Stimulated activated CD8-positive, alpha-beta memory T cell treated with anti-CD3 and anti-CD28 coated beads, Interleukin-4, amount 100 ng/mL, for 1 hour (primary cell): Measurements from ENCODE around the gene SPOCD1.

ENCODE experiments used
- DNase-seq, 2 donors: peaks; one replicate each; pipeline ENCODE4 v3.0.0-alpha.2; 2020; ENCODE audit warnings: low read depth in 2 of 2, low spot score in 1 of 2

Gene SPOCD1

DNA sequence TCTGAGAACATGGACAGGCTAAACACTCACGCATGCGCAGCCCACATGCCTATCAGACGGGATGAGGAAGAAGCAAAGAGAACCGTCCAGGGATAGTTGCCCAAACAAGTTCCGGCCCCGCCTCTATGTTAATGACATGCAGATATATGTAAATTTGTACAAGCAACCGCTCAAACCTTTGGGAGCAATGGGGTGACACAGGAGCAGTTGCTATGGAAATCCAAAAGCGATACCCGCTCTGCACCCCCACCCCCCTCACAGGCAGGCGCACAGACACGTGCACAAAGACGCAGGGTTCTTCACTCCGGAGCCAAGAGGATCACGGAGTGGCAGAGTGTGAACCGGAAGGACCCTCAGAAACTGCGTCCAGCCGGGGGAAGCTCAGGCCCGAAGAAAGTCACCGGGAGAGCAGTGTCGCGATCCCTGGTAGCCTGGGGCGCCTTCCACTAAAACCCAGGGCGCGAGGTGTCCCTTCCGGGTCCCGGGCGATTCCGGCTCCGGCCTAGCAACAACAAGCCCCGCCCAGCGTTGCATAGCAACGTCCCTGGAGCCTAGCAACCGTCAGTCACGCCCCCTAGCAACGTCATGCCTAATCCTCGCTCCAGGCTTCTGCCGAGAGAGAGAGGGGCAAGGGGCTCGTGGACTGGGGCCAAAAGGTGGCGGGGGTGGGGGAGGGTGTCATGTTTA is 27.5 kb downstream of the SPOCD1 start:
- DNase-seq = peak; percentile 74 to 82

- DNase-seq = no peak
Measured at GRCh38 chr1:31787786-31788137, 28.1 kb downstream of the SPOCD1 start.

DNA sequence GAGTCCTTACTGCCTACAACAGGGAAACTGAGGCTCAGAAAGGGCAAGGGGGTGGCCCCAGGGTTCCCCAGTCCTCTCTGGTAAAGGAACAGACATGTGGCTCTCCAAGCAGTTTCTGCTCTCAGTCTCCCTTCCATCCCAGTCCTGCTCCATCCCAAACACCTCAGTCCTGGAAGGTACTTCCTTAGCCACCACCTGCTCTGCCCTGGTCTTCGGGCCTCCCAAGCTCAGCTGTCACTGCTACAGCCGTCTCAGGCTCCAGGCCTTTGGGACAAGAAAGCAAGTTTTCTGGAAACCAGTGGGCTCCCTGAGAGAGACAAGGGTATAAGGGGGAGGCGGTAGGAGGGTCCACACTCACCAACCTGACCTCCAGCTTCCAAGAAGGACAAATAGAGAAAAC is 28.6 kb downstream of the SPOCD1 start:
- DNase-seq = no peak

DNA sequence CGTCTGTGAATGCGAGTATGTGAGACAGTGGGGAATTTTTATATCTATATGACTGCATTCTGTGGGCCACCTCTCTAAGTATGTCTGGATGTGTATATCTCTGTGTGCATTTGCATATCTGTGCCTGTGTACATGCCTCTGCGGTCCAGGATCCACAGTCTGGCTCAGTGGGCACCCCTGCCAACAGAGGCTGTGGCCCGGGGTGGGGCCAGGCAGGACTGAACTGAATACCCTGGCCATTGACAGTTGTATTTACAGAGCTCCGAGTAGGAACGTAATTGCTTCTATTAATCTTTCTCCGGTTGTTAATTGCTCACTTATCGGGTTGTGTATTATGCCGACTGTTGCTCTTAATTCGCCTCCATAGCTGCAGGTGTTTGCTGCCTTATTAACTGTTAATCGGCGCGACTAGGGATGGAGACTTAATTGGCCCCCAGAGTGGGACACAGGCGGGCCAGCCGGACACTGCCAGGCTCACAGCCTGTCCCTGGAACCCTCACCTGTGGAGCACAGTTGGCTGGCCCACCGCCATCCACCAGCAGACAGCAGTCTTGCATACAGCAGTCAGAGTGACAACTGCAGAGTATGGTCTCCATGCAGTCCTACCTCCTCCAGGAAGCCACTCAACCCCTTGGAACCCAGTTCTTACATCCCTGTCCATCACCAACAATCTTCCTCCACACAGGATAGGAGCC is 29.3 kb downstream of the SPOCD1 start:
- DNase-seq = no peak

DNA sequence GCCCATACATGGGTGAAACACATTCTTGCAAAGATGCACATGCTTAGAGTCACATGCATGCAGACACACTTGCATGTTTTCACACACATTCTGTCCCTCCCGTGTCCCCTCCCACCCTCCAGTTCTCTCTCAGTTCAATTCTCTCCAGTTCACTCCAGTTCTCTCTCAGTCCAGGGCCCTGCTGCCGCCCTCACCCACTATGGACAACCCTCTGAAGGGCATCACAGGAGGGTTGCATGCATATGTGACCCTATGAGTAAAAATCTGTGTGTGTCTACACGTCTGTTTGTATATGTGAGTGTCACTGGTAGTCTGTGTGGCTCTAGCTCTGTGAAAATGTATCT is 29.9 kb downstream of the SPOCD1 start:
- no peak for DNase-seq

DNA sequence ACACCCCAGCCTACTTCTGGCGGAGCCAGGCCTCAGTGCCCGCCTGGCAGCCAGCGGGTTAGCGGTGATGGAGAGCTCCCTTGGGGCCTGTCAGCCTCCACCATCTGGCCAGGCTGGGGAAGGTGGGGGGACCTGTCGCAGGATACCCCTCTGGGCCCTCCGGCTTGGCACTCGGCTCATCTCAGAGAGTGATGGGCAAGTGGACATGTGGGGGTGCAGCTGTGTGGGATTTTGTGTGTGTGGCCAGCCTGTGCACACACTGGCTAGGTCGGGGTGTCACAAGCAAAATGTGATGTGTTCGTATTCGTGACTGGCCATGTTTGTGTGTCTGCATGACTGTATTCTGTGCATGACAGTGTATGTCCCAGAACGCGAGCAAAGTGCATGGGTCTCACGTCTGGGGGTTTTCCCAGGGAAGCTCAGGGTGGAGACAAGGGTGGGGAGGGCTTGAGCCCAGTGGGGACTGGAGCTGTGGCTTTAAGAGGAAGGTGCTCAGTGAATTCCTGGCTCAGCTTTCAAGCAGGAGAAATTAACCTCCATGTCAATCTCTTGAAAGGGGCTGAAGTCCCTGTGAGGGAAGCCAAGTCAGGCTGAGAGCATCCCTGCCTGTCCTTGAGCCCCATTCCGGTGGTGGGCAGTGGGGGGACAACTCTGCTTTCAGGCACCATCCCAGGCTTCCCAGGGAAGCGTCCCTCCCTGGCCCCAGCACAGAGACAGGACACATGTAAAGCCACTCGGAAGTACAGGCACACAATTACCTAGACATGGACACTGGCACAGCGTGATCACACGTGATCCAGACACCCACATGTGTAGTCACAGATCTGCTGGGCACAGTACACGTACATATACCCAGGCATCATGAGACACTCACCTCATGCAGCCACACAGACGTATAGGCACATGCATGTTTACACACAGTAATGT is 30.5 kb downstream of the SPOCD1 start:
- no peak for DNase-seq

- no peak for DNase-seq
Measured at GRCh38 chr1:31784356-31785019, 31.3 kb downstream of the SPOCD1 start.

- DNase-seq = no peak
Measured at GRCh38 chr1:31783846-31784245, 32.0 kb downstream of the SPOCD1 start.

GRCh38 chr1:31782421-31783410 is 33.1 kb downstream of the SPOCD1 start:
- no peak for DNase-seq

GRCh38 chr1:31781756-31782371 is 34.0 kb downstream of the SPOCD1 start:
- no peak for DNase-seq

DNA sequence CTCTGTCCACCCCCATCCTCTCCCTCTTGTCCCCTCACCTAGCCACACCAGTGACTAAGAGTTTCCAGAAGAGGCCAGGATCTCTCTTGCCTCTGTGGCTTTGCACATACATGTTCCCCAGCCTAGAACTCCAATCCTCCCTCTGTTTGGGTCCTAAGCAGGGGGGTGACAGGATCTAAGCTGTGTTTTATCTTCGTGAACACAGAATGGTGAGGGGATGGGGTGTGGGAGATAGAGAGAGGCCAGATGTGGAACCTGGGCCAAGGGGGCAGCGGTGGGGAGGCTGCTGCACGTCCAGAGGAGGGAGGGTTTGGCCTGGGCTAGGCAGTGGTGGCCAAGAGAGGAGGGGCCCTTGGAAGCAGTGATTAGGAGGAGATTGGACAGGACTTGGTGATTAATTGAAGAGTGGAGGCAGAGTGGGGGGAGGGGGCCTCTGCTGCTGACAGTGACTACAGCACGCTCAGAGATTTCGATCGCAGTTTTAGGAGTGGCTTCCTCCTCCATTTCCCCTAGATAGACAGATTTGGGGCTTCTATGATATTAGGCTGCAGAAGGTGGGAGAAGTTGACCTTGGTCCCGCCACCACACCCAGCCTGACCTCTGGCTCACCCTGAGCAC is 34.6 kb downstream of the SPOCD1 start:
- DNase-seq = no peak

DNA sequence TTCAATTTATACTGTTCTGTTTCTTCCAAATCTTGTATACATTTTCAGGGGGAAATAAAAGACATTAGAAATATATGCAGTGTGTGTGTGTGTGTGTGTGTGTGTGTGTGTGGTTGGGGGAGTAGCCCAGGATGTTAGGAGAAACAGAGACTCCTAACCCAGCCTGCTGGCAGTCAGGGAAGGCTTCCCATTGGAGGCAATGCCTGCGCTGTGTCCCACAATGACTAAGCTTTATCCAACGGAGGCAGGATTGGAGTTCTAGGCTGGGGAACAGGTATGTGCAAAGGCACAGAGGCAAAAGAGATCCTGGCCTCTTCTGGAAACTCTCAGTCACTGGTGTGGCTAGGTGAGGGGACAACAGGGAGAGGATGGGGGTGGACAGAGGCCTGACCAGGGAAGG is 35.2 kb downstream of the SPOCD1 start:
- no peak for DNase-seq

DNA sequence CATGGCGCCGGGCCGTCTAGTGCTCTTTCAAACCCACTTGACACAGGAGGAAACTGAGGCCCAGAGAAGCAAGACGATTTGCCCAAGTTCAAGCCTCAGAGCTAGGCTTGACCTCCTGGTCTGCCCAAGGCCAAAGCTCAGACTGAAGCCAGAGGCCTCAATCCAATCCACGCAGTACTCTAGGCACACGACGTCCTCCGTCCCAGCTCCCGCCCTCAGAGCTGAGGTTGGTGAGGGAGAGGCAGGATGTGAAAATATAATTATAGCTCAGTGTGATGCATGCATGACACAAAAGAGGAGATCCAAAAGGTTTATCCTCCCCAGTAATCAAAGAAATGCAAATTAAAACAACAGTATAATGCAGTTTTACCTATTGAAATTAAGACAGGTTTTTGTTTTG is 36.1 kb downstream of the SPOCD1 start:
- no peak for DNase-seq

DNA sequence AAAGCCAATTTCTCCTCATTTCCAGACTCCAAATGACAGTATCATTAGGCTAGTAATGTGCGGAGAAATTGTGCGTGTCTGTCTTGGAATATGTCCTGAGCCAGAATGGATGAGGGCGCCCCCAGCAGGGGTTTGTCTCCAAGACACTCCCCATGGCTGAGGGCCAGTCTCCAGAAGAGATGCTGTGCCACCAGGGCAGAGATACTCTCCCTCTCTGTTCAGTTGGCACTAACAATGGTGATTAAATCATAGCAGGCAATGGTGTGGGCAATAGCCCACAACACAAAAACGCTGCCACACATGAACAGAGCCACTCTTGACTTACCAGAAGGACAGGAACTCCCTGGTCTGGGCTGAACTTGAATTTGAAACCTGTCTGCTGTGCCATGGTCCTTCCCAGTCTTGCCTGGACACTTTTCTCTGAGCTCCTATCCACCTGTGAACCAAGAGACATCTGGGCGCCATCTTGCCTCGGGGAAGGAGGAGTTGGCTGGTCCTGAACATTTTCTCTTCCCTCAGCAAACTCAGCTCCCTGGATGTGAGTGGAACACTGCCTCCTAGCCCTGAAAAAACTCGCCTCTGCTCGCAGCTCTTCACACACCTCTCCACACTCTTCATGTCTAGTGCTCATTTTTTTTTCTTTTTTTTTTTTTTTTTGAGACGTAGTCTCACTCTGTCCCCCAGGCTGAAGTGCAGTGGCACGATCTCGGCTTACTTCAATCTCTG is 36.9 kb downstream of the SPOCD1 start:
- DNase-seq = no peak

GRCh38 chr1:31776516-31776915 is 39.3 kb downstream of the SPOCD1 start:
- DNase-seq = no peak

- no peak for DNase-seq
Measured at GRCh38 chr1:31776032-31776431, 39.8 kb downstream of the SPOCD1 start.

GRCh38 chr1:31775210-31775999 is 40.4 kb downstream of the SPOCD1 start:
- DNase-seq = no peak

GRCh38 chr1:31774495-31774894 is 41.3 kb downstream of the SPOCD1 start:
- no peak for DNase-seq
